ENCODE data around the gene TNFSF11.
A peak's percentile ranks its signal among the peaks of the same experiment; 100 is the strongest.

TNFSF11 gene

DNA sequence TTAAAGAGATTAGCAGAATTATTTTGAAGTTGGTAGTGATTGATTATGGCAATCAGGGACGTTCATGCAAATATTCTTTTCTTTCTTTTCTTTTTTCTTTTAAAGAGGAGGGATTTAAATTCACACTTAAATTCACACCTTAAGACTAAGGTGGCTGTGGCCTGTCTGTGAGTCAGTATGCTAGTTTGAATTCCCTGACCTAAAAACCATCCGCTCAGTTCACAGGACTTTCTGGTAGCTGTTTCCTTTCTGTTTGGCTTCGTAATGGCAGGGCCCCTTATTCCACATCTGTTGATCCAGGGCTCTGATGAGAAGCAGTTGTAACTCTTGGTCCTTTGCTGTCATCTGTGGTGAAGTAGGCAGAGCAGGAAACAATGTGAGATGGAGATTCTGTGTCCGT lies 7.5 kb downstream of the TNFSF11 start:
- DNase-seq = no peak
- Mint-ChIP-seq H3K4me3 (no peak overlapping the region), H3K4me1 (no peaks in the 10 kb centered on the region), H3K9me3 (no peaks in the 10 kb centered on the region), H3K27me3 (peaks cover 28% of the 10 kb centered on the region), H3K27ac (no peak overlapping the region)
- no peak for ATAC-seq

DNA sequence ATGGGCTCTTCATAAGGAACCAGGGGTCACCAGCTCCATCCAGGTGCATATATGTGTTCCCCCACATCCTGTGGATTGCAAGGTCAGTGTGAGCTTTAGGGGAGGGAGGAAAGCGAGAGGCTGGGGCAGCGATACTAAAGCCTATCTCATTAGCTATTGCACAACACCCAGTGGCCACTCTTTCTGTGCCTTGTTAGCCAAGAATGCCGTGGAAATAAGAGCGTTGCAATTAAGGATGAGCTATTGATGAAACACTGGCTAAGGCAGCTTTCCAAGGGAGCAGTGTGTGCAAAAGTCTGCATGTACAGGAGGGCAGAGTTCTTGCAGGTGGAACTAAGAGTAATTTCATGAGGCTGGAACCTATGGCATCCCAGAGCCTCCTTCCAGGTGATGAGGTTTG lies 17.6 kb downstream of the TNFSF11 start:
- H3K27ac Mint-ChIP-seq = peak overlapping the region in 1 of 2 donors; percentile 79
- DNase-seq (no peak), ATAC-seq (no peak)
- H3K4me1 Mint-ChIP-seq = no peaks in the 10 kb centered on the region
- H3K27me3 Mint-ChIP-seq = peaks cover 52% of the 10 kb centered on the region
- no peaks in the 10 kb centered on the region for H3K9me3 Mint-ChIP-seq
- H3K4me3 Mint-ChIP-seq = no peak overlapping the region

DNA sequence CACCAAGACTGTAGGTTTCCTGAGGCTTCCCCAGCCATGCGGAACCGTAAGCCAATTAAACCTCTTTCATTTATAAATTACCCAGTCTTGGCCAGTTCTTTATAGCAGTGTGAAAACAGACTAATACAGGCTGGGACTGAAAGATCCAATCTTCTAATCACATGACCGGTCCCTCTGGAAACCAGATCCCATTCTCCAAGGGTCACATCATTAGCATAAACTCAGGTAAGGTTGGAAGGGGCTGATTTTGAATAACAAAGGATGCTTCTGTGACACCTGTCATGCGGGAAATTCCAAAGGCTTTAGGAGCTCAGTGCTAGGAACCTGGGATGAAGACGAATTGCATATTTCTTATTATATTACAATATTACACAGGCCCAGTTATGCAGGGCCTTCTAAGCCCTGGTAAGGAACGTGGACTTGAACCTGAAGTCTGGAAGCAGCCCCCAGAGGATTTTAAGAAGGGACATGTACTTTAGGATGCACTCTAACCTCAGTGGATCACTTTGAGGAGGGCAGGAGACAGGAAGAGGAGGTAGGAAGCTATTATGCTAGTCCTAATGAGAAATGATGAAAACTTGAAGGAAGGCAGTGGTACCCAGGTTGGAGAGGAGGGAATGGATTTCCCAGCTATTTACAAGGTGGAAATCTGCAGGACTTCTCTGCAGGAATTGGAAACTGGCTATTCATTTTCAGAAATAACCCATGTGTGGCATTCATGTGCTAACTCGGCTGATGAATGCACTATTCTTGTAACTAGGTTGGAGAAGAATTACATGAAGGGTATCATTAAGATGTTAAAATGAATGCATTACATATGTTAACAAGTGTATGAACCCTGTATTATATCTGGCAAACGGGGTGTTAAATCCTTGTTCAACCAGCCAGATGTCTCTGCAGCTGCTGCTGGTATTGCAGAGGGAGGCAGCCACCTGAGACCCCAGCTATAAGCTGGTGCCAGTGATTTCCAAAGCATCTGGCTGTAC lies 19.3 kb downstream of the TNFSF11 start:
- H3K27ac Mint-ChIP-seq = peak overlapping the region; percentile 42 to 83
- DNase-seq = no peak
- peaks cover 44% of the 10 kb centered on the region for H3K27me3 Mint-ChIP-seq
- no peak overlapping the region for H3K4me3 Mint-ChIP-seq
- no peak for ATAC-seq
- H3K4me1 Mint-ChIP-seq = no peaks in the 10 kb centered on the region
- H3K9me3 Mint-ChIP-seq = no peaks in the 10 kb centered on the region

- DNase-seq (peak; percentile 30 to 45), ATAC-seq (no peak)
- peaks cover 2% of the 10 kb centered on the region for H3K4me1 Mint-ChIP-seq
- H3K9me3 Mint-ChIP-seq = no peaks in the 10 kb centered on the region
- H3K27me3 Mint-ChIP-seq = peaks cover 47% of the 10 kb centered on the region
- H3K27ac Mint-ChIP-seq = no peak overlapping the region
- no peak overlapping the region for H3K4me3 Mint-ChIP-seq
Observed at GRCh38 chr13:42594481-42595252, 20.7 kb downstream of the TNFSF11 start.

GRCh38 chr13:42595253-42595571 lies 21.3 kb downstream of the TNFSF11 start:
- DNase-seq (no peak), ATAC-seq (no peak)
- peaks cover 52% of the 10 kb centered on the region for H3K27me3 Mint-ChIP-seq
- H3K4me3 Mint-ChIP-seq = no peak overlapping the region
- peaks cover 7% of the 10 kb centered on the region for H3K4me1 Mint-ChIP-seq
- no peaks in the 10 kb centered on the region for H3K9me3 Mint-ChIP-seq
- H3K27ac Mint-ChIP-seq = no peak overlapping the region

GRCh38 chr13:42597505-42597904 lies 23.6 kb downstream of the TNFSF11 start:
- Mint-ChIP-seq H3K4me1 (peaks cover 23% of the 10 kb centered on the region), H3K9me3 (no peaks in the 10 kb centered on the region), H3K27ac (no peak overlapping the region), H3K27me3 (peaks cover 32% of the 10 kb centered on the region), H3K4me3 (no peak overlapping the region)
- ATAC-seq (no peak), DNase-seq (no peak)

- Mint-ChIP-seq H3K27ac (peak overlapping the region in 1 of 2 donors; percentile 22), H3K27me3 (peaks cover 22% of the 10 kb centered on the region), H3K9me3 (no peaks in the 10 kb centered on the region), H3K4me1 (peaks cover 23% of the 10 kb centered on the region), H3K4me3 (peak overlapping the region in 1 of 2 donors; percentile 61)
- peak in 1 of 2 donors; percentile 3 for DNase-seq
- peak; percentile 87 for ATAC-seq
Observed at GRCh38 chr13:42600943-42601342, 27.0 kb downstream of the TNFSF11 start.

DNA sequence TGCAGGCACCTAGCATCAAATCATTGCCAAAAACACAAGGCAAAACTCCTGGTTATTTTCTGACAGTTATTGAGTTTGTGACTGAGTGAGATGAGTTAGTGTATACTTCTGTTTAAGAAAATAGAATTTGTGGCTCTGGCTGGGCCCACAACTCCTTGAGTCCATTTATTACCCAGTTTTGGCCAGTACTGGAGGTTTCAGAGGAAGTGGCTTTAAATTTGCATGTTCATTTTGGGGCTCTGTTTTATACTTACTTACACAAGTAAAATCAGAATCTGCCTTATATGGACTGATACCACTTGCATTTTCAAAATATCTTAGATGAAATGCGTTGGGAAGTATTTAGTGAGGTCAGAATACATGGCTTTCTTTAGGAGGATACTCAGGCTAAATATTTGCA lies 29.0 kb downstream of the TNFSF11 start:
- Mint-ChIP-seq H3K27me3 (peaks cover 13% of the 10 kb centered on the region), H3K9me3 (no peaks in the 10 kb centered on the region), H3K4me3 (no peak overlapping the region), H3K27ac (peak overlapping the region in 1 of 2 donors; percentile 91), H3K4me1 (peaks cover 23% of the 10 kb centered on the region)
- ATAC-seq (no peak), DNase-seq (no peak)

GRCh38 chr13:42603571-42603970 lies 29.6 kb downstream of the TNFSF11 start:
- Mint-ChIP-seq H3K9me3 (no peaks in the 10 kb centered on the region), H3K4me1 (peaks cover 23% of the 10 kb centered on the region), H3K27ac (peak overlapping the region in 1 of 2 donors; percentile 91), H3K27me3 (peaks cover 15% of the 10 kb centered on the region), H3K4me3 (no peak overlapping the region)
- ATAC-seq (no peak), DNase-seq (no peak)

DNA sequence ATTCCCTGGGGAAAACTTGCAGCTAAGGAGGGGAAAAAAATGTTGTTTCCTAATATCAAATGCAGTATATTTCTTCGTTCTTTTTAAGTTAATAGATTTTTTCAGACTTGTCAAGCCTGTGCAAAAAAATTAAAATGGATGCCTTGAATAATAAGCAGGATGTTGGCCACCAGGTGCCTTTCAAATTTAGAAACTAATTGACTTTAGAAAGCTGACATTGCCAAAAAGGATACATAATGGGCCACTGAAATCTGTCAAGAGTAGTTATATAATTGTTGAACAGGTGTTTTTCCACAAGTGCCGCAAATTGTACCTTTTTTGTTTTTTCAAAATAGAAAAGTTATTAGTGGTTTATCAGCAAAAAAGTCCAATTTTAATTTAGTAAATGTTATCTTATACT lies 33.6 kb downstream of the TNFSF11 start:
- no peaks in the 10 kb centered on the region for H3K4me1 Mint-ChIP-seq
- H3K27me3 Mint-ChIP-seq = peaks cover 14% of the 10 kb centered on the region
- DNase-seq (no peak), ATAC-seq (no peak)
- H3K27ac Mint-ChIP-seq = no peak overlapping the region
- no peaks in the 10 kb centered on the region for H3K9me3 Mint-ChIP-seq
- no peak overlapping the region for H3K4me3 Mint-ChIP-seq

- Mint-ChIP-seq H3K4me1 (no peaks in the 10 kb centered on the region), H3K9me3 (no peaks in the 10 kb centered on the region), H3K4me3 (no peak overlapping the region), H3K27me3 (peaks cover 22% of the 10 kb centered on the region), H3K27ac (no peak overlapping the region)
- ATAC-seq (no peak), DNase-seq (no peak)
Observed at GRCh38 chr13:42610649-42611048, 36.7 kb downstream of the TNFSF11 start.

DNA sequence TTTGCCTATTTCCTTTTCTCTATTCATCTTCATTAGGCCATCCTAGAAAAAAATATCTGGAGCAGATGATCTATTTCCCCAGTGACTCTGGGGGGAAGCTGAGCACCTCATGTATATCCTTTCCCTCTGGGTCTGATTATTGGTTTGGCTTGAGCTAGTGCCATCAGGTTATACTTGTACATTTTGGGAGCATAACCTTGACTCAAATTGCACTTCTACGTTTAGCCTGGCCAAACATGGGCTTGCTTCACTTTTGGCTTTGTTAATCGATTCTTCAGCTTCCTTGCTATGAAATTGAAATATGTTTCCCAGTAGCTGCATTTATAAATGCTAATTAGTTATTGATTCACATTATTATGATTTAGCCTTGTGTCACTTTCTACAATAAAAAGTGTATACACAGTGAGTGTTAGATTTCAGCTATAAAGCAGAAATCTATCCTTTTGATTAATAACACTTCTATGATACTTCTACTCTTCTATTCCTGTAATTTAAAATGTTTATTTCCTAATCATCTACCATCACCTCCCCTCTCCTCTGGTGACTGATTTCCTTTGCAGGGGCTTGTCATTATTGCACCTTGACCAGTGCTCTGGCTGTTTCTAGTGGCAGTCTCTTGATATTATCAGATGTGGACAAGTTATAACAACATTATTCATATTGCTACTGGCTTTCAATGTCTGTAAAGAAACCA lies 37.3 kb downstream of the TNFSF11 start:
- Mint-ChIP-seq H3K9me3 (no peaks in the 10 kb centered on the region), H3K27me3 (peaks cover 22% of the 10 kb centered on the region), H3K4me3 (no peak overlapping the region), H3K4me1 (no peaks in the 10 kb centered on the region), H3K27ac (no peak overlapping the region)
- ATAC-seq = no peak
- DNase-seq = no peak

DNA sequence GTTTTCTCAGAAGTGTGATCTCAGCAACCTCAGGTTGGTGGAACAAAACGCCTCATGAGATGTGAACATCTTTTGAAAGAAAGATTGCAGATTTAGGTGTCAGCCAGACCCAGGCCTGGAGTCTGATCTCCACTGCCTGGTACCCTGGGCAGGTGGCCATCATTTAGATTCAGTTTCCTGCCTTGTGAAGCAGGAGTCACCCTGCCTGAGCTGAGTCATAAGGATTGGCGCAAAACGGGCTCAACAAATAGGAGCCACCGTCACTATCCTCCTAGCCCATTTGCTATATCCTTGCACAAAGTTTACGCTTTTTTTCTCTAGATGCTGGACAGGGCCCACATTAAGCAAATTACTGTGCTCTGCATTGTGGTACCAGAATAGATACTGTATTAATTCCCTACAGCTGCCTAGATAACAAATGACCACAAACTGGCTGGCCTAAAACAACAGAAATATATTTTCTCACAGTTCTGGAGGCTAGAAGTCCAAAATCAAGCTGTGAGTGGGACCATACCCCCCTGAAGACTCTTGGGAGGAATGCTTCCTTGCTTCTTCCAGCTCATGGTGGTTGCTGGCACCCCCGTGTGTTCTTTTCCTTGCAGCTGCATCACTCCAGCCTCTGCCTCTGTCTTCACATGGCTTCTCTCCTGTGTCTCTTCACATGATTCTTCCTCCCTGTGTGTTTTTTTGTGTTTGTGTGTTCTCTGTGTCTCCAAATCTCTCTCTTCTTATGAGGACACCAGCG lies 38.2 kb downstream of the TNFSF11 start:
- Mint-ChIP-seq H3K4me1 (no peaks in the 10 kb centered on the region), H3K27ac (no peak overlapping the region), H3K27me3 (peaks cover 28% of the 10 kb centered on the region), H3K4me3 (no peak overlapping the region), H3K9me3 (no peaks in the 10 kb centered on the region)
- no peak for DNase-seq
- ATAC-seq = no peak

DNA sequence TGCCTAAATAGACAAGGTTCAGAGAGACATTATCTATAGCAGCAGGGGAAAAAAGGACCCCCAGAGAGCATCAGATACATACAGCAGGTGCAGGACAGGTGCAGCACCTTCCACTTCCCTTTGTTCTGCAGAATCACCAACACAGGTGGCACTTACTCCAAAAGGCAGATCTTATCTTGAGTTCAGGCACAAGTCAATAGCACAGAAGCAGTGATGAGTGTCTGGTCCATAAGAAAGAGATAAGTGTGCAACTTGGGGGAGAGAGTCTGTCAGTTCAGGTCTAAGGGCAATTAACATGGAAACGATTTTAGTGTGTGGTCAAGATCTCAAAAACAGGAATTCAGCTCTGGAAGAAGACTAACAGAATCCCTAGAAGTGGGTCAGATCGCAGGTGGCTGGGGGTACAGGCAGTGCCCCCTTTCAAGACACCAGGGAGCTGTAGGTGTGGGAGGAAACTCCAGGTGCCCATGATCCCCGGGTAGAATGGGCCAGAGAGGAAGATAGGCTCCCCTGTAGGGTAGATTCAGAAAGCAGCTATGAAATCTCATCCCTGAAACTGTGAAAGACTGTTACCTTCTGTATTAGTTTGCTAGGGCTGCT lies 40.6 kb downstream of the TNFSF11 start:
- ATAC-seq (no peak), DNase-seq (no peak)
- H3K4me1 Mint-ChIP-seq = no peaks in the 10 kb centered on the region
- H3K4me3 Mint-ChIP-seq = no peak overlapping the region
- H3K27me3 Mint-ChIP-seq = peaks cover 26% of the 10 kb centered on the region
- H3K9me3 Mint-ChIP-seq = no peaks in the 10 kb centered on the region
- H3K27ac Mint-ChIP-seq = no peak overlapping the region

DNA sequence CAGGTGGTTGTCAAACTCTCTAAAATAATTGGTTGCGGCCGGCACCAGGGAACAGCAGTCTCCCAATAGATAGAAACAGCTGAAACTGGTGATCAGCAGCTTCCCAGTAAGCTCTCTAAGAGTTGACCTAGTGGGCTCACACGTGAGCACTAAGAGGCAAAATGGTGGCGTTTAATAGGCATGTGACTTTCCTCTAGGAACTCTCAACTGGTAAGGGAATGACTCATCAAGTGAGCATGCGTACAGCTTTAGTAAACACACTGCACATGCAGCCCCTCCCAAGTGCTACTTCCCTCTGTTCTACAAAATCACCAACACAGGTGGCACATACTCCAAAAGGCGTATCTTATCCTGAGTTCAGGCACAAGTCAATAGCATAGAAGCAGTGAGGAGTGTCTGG lies 41.7 kb downstream of the TNFSF11 start:
- no peaks in the 10 kb centered on the region for H3K4me1 Mint-ChIP-seq
- H3K9me3 Mint-ChIP-seq = no peaks in the 10 kb centered on the region
- no peak overlapping the region for H3K4me3 Mint-ChIP-seq
- peaks cover 26% of the 10 kb centered on the region for H3K27me3 Mint-ChIP-seq
- DNase-seq (no peak), ATAC-seq (no peak)
- no peak overlapping the region for H3K27ac Mint-ChIP-seq
